ENCODE results near the gene PDZRN4. TPM values are rescaled to one million over a fixed set of nuclear protein-coding genes. Genes with fewer than 3 reads are reported as not detected.

The PDZRN4 gene
- total and polyA plus RNA-seq, 10 donors: 0.07 to 0.77 (median 0.29) TPM; not detected in 2

DNA sequence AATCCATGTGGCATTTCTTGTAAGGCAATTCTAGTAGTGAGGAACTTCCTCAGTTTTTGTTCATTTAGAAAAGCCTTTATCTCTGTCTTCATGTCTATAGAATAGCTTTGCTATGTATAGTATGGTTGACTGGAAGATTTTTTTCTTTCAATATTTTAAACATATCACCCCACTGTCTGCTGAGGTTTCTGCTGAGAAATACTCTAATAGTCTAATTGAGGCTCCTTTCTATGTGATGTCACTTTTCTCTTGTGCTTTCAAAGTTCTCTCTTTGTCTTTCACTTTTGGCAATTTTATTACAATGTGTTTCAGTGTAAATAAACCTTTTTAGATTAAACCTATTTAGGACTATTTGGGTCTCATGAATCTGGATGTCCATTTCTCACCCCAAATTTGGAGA, 192.8 kb downstream of the PDZRN4 start:
- H3K27me3 ChIP-seq (replicated peaks in 1 of 7): no peaks in the 10 kb centered on the region
- H3K27ac ChIP-seq: no peak overlapping the region
- H3K36me3 ChIP-seq: no peaks in the 10 kb centered on the region
- no peaks in the 10 kb centered on the region for H3K4me1 ChIP-seq
- no peak overlapping the region for H3K4me3 ChIP-seq
- H3K9me3 ChIP-seq: peaks cover 0 to 53% (median 27%) of the 10 kb centered on the region in 8 donors
- TF ChIP-seq POLR2AphosphoS5 (IDR thresholded peaks at IDR 0.05): no peak
- TF ChIP-seq, protein P1, sequence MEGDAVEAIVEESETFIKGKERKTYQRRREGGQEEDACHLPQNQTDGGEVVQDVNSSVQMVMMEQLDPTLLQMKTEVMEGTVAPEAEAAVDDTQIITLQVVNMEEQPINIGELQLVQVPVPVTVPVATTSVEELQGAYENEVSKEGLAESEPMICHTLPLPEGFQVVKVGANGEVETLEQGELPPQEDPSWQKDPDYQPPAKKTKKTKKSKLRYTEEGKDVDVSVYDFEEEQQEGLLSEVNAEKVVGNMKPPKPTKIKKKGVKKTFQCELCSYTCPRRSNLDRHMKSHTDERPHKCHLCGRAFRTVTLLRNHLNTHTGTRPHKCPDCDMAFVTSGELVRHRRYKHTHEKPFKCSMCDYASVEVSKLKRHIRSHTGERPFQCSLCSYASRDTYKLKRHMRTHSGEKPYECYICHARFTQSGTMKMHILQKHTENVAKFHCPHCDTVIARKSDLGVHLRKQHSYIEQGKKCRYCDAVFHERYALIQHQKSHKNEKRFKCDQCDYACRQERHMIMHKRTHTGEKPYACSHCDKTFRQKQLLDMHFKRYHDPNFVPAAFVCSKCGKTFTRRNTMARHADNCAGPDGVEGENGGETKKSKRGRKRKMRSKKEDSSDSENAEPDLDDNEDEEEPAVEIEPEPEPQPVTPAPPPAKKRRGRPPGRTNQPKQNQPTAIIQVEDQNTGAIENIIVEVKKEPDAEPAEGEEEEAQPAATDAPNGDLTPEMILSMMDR (IDR thresholded peaks at IDR 0.05 in 8 of 11, conservative IDR thresholded peaks at IDR 0.05 in 3 of 11): no peak
- DNase-seq: no peak
- intact Hi-C loops (cut with DNase I; ENCODE audit: low total_unique reads): no loop called here

DNA sequence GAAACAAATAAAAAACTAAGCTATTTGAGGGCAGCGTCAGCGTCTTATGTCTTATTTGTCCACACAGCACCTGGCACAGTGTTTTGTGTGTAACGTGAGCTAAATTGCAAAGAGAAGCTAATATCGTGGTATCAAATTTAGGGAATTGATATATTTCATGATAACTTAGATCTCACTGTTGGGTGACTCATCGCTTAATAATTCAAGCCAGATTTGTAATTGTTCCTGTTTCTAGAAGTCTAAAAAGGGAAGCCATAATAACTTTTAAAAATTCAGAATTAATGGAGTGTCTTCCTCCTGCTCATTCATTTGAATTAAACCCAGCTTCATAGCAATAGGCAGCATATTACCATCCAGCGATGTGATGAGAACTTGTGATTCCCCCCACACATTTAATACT, 214.7 kb downstream of the PDZRN4 start:
- no peaks in the 10 kb centered on the region for H3K27me3 ChIP-seq (replicated peaks in 1 of 7)
- 92 to 96% (median 94%) methylated on average over 6 of the region's 6 CpGs for WGBS, 5 donors
- no peak for DNase-seq
- H3K27ac ChIP-seq: no peak overlapping the region
- H3K4me1 ChIP-seq: no peaks in the 10 kb centered on the region
- peaks cover 0 to 18% (median 12%) of the 10 kb centered on the region in 8 donors for H3K9me3 ChIP-seq
- intact Hi-C loops (cut with DNase I; ENCODE audit: low total_unique reads): no loop called here
- no peaks in the 10 kb centered on the region for H3K36me3 ChIP-seq
- H3K4me3 ChIP-seq: no peak overlapping the region
- TF ChIP-seq POLR2AphosphoS5 (IDR thresholded peaks at IDR 0.05): no peak
- TF ChIP-seq, protein P1 (IDR thresholded peaks at IDR 0.05 in 8 of 11, conservative IDR thresholded peaks at IDR 0.05 in 3 of 11): no peak
- no peak for TF ChIP-seq POLR2A (IDR thresholded peaks at IDR 0.05)

DNA sequence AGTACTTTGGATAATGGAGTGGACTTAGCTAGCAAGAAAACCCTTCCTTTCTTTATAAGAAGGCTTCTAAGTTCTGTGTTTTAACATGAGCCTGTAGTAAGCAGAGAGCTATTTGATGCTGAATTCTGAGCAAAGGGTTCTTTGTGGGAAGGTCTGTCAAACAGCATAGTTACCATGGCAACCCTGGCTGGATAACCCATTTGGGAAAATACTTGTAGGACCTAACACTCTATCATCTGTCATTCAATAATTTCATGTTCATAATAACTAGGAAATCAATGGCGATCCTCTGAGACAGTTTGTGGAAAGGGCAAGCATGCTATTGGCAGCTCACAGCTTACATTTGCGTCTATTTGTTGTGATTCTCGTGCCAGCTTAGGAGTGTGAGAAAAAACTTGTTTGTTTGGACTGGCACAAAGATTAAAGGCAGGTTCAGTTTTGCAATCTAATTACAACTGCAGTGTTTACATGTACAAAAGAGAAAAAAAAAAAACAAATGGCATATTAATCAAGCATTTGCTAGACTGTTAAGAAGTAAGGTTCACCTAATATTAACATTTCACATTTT, 219.2 kb downstream of the PDZRN4 start:
- peaks cover 0 to 18% (median 12%) of the 10 kb centered on the region in 8 donors for H3K9me3 ChIP-seq
- no peak overlapping the region for H3K4me3 ChIP-seq
- intact Hi-C loops (cut with DNase I; ENCODE audit: low total_unique reads): no loop called here
- DNase-seq: no peak
- TF ChIP-seq POLR2A (IDR thresholded peaks at IDR 0.05) (no peak), POLR2AphosphoS5 (IDR thresholded peaks at IDR 0.05) (no peak)
- TF ChIP-seq, protein P1 (IDR thresholded peaks at IDR 0.05 in 8 of 11, conservative IDR thresholded peaks at IDR 0.05 in 3 of 11): no peak
- no peaks in the 10 kb centered on the region for H3K4me1 ChIP-seq
- H3K27ac ChIP-seq: no peak overlapping the region
- 86 to 93% (median 88%) methylated on average over 3 of the region's 3 CpGs for WGBS, 5 donors
- no peaks in the 10 kb centered on the region for H3K36me3 ChIP-seq
- H3K27me3 ChIP-seq (replicated peaks in 1 of 7): no peaks in the 10 kb centered on the region

DNA sequence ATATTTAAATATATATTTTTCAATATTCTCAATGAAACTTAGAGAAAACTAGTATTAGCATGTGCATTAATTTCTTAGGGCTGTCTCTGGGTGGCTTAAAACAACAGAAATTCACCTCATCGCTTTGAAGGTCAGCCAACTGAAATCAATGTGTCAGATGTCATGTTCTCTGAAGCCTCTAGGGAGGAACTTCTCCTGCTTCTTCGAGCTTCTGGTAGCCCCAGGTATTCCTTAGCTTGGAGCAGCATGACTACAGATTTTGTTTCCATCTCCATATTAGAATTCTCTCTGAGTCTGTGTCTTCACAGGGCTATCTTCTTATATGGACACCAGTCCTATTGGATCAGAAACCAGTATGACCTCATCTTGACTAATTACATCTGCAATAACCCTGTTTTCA, 221.5 kb downstream of the PDZRN4 start:
- intact Hi-C loops (cut with DNase I; ENCODE audit: low total_unique reads): no loop called here
- no peak for DNase-seq
- Histone ChIP-seq H3K9me3 (peaks cover 0 to 19% (median 11%) of the 10 kb centered on the region in 8 donors), H3K27me3 (replicated peaks in 1 of 7) (no peaks in the 10 kb centered on the region), H3K27ac (no peak overlapping the region), H3K4me1 (no peaks in the 10 kb centered on the region), H3K4me3 (no peak overlapping the region), H3K36me3 (no peaks in the 10 kb centered on the region)
- TF ChIP-seq, protein P1 (IDR thresholded peaks at IDR 0.05 in 8 of 11, conservative IDR thresholded peaks at IDR 0.05 in 3 of 11): no peak
- TF ChIP-seq POLR2A (IDR thresholded peaks at IDR 0.05) (no peak), POLR2AphosphoS5 (IDR thresholded peaks at IDR 0.05) (no peak)
- WGBS, 5 donors: 78 to 89% (median 81%) methylated on average over 2 of the region's 2 CpGs

Measured in spleen (tissue), 11 donors.